GM21526 (cell line): ENCODE measurements around the gene FBN1.

ENCODE experiments used
- ATAC-seq: cut with Tn5 transposase; IDR thresholded peaks from one replicate; pipeline ENCODE4 v1.9.1; 2021; ENCODE audit warnings: moderate library complexity; ENCODE audit not compliant: unreplicated experiment, low FRiP score

Gene FBN1

DNA sequence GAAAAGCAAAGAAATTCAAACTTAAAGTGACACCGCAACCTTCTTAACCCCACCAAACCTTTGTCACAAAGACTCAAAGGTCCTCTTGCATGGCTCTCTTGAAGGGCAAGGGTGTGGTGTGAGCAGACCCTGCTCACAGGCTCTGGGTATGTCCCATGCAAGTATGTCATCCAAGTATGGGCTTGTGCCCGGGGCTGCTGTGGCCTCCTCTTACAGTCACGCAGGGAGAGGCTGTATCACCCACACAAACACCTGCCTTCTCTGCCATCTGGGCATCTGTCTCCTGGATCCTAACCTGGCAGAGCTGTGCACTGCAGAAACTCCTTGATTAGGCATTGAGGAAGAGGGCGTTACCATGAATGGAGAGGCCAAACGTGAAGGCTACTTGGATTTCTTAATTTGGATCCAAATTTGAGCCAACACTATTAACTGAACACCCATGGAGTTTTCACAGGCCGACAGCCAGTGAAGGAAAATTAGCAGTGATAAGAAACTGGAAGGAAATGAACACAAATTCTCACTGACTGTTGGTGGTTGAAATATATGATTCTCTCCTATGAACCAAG is 167.6 kb downstream of the FBN1 start:
- ATAC-seq = no peak

DNA sequence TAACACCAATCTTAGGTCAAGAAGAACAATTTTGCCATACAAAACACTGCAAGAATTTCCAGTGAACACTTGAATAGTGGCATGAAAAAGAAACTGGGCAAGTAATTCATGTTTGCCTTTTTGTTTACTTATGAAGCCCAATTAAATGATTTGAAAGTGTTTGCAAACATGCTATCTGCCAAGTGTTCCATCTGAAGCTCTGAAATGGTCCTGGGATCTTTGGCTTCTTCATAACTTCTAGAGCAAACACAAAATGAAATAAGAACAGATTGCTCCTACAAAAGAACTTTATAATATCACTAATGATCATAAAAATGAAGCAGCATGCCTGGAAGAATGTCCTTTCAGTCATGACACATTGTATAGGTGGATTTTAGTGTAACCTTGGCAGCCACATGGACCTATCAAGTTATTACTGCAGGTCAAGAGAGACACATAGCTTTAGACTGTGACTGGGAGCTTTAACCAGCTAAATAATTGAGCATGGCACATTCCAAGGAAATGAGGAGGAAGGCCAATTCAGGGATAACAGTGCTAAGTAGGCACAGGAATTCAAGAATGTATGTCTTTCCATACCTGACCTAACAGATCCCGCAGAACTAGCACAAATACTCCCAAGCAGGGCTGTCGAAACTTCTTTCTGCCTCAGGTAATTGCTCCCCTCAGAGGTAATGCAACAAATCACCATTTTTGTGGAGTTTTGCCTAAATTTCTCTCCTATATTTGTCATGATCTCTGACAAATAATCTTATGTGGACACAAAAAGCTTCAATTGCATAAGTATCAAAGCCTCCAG is 169.7 kb downstream of the FBN1 start:
- ATAC-seq = no peak

DNA sequence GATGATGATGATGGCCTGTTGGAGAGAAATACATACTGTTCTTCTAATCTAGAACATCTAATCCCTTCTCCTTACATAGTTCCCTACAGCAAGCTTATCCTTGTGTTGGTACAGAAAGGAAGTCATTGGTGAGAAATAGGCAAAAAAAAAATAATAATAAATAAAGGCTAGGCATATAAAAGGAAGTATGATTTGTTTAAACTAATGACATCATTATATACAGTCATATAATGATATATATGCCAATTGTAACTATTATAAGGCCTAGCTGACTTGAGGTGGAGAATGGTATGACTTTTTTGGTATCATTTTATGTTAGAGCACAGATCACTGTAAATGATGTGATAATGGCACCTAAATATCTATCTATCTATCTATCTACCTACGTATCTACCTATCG is 171.8 kb downstream of the FBN1 start:
- no peak for ATAC-seq

DNA sequence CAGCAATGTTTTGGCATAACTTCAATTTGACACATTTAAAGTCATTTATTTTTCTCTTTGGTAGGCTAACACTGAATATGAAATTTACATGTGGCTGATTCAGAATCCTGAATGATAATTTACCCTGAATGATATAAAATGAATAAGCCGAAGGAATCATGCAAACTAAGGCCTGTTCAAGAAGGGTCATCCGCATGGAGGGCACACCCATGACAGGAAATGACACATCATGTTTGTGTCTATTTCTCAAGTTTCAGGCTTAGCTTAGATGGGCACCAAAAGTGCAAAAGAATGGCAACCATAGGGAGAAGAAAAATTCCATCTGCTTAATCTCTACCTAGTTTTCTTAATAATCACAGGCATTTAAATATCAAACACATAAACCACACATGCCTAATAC is 172.8 kb downstream of the FBN1 start:
- no peak for ATAC-seq

DNA sequence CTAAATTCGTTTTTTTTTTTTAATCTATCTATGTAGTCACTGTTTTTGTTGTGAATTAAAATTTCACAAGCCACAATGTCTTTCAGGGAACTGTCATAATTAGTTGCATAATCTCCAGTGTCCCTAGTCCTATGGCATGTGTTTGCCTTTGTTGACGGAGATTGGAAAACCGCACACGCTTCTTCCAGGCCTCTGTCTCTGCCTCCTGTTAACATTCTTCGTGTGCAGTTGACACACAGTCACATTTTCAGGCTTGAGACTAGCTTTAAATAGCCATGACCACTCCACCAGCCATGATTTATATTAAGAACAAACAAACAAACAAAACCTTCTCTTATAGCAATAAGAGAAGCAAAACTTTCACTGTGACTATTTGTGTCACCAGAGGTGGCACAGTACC is 174.4 kb downstream of the FBN1 start:
- no peak for ATAC-seq

DNA sequence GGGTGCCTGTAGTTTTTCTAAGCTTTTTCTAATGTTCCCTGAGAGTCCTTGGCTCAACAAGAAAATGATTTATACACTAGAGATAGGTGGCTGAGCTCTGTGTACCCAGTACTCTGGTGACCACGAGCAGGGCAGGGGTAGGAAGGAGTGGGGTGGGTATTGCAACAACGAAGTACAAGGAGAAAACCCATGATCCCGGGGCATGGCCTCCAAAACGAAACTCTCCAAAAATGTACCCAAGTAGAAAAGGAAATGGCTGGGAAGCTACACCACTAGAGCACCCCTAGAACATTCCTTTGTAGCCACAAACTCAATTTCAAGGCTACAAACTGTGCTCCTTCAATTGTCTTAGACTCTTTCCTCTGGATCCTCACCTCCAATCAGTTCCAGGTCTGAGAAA is 175.4 kb downstream of the FBN1 start:
- ATAC-seq = no peak

DNA sequence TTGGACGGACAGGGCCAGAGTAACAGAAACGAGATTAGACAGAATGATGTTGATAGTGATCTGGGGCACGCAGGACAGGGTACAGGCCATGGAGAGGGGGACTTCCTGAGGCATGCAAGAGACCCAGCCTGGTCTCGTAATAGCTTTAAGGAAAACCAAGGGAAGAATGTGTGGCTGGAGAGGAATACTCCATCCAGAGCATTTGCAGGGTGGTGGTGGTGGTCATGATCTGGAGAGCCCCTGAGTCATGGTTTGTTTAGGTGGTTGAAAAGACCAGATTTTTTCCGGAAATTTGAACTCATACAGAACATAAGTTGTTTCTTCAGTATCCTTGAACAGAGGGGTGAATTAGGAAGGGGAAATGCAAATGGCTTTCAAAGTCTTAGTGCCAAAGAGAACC is 175.8 kb downstream of the FBN1 start:
- ATAC-seq = no peak

DNA sequence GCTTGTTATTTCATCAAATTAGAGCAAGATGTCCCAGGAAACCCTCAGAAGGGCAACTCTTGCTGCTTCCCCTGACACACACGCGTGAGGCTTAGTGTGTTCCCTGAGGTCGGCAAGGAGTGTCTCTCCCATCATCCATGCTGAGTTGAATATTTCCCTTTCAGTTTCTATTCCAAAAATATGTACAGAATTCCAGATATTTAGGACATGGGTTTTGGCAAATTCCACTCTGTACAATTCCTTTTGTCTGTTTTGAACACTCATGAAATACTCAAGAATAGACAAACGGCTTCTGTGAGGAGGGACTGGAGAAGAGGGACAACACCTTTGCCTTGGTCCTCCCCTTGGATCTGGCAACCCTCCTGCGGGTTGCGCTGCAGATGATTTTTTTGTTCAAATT is 176.2 kb downstream of the FBN1 start:
- ATAC-seq = no peak

DNA sequence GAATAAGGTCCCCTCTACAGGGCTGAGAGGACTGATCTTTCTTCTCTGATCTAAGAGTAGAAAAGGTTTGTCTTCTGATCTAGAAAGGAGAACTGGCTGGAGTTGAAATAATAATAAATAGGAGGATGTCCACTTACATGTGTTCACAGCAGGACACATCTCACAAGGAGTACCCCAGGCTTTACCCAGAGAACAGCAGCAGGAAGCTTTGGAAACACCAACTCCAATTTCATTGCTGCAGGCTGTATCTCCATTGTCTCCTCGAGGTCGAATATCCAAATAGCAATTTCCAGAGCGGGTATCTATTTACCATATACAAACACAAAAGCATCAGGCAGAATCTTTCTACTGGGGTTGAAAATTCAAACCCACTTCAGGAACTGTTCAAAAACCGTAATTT is 177.7 kb downstream of the FBN1 start:
- no peak for ATAC-seq

DNA sequence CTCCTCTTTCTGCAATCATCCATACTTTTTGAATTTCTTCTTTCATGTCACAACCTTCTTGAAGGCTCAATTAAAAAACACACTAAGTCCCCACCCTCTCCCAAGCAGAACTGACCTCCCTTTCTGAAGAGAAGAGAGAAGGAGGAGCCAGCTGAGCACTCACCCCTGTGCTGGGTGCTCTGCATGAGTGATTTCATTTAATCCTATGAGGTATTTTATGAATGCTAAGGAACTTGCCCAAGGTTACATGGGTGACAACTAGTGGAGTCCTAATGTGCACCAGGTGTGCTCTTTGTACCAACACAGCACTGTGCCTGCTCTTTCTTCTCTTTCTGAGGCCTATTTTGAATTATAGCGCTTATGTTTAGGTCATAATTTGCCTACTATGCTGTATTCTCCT is 178.7 kb downstream of the FBN1 start:
- no peak for ATAC-seq

DNA sequence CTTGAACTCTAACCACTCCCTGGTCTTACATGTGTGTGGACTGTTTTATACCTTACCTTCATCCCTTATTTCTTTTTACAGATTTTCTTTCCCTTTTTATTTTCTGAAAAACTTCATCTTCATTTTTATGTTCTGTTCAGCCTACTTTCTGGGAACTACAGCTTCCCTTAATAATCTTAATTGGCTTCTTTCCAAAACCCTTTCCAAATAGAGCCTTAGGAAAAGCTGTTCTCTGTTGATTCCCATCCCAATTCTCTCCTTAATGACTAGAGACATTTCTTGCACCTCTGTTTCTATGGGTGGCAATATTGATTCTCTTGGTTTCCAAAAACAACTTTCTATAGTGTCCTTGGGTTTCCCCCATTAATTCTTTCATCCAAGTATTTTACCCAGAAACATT is 179.4 kb downstream of the FBN1 start:
- no peak for ATAC-seq

DNA sequence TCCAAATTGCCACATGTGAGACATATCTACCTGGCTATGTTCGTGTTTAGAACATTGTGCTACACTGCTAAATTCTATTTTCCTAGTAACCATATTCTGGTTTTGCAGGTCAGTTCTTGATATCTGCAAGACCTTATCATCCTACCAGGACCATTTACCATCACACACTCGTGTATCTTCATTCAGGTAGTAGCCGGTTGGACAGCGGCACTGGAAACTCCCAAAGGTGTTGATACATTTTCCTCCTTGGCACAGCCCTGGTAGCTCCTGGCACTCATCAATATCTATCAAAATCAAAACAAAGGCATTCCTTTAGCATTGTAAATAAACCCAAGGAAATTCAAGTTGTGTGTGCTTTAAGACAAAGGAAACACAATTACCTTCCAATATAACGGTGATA is 180.1 kb downstream of the FBN1 start:
- no peak for ATAC-seq

DNA sequence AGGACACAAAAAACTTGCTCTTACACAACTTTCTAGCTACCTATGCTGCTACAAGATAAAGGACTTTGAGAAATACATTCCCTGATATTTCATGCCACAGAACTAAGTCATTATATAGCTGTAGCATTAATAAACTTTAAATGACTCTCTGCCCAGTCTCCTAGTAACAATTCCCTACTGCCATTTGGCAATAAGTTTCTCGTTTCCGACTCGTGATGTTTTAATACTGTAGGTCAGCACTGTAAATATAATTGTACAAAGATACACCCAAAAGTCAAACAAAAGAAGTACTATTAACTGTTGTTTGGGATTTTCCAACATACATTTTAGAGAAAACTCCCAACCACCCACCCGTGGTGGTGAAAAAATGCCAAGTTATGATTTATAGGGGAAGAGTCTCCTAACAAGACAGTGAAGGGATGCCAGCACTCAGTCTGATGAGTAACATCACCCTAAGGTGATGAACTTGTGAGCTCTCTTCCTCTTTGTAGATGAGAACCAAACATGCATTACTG is 182.1 kb downstream of the FBN1 start:
- no peak for ATAC-seq

DNA sequence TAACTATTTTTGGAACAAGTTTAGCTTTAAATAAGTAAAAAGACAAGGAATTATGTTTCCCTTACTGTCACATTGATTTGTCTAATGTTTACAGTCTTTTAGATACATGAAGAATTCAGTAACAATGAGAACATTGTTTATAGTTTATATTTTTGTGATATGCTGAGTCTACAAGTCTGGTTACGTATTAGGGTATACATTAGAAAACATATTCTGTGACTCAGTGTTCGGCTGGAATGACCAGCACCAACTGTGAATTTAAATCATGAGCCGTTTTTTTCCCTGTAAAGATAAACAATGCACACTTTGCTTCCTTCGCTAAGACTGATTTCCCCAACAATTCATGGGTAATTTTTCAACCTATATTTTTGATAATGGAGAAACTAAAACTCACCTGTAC is 182.8 kb downstream of the FBN1 start:
- ATAC-seq = no peak

DNA sequence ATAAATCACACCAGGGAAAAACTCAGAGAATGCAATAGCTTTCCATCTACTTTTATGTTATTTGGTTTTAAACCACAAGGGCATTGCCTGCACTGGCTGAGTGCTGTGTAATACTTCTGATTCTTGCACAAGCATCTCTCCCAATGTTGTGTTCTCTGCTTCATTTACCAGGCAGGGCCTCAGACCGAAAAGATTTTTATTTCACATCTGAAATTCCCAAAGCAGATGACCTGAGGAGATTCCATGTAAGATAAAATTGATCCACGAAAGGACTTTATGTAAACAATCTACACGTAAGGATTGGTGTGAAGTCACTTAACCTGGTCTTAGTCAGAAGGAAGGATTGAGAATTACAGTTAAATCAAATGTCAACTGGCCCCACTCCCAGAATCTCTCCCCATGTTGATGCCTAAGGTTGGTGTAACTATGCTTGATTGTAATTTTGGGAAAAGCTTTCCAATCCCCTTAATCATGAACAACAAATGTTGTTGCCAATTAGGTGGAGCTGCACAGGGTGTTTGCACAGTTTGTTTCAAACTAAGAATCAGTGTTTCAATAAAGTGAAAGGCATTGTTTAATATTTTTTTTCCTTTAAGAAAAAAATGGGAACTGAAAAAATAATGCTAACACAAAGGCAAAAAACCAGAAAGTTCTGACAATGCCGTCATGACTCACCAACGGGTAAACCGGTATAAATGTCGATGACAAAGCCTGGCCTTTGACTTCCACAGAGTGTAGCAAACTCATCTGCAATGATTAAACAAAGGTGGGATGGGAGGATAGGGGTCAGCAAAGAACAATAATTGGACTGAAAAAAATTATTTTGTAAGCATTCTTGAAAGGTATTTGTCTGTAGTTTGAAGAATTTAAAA is 185.7 kb downstream of the FBN1 start:
- ATAC-seq = no peak

DNA sequence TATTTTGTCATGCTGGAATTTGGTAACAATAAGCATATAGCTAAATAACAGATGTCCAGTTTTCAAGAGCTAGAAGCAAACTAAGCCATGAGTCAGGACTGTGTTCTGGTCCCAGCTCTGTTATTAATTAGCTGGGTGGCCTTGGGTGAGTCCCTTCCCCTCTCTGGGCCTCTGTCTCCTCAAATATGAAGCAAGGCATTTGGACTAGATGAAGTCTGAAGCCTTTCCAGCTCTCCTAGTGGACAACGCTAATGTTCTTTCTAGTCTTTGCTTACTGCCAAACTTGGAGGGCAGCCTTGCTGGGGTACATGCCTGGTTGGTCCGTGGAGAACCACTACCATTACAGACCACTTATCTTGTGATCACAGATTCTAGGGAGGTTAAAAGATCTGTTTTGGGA is 186.6 kb downstream of the FBN1 start:
- ATAC-seq = no peak

DNA sequence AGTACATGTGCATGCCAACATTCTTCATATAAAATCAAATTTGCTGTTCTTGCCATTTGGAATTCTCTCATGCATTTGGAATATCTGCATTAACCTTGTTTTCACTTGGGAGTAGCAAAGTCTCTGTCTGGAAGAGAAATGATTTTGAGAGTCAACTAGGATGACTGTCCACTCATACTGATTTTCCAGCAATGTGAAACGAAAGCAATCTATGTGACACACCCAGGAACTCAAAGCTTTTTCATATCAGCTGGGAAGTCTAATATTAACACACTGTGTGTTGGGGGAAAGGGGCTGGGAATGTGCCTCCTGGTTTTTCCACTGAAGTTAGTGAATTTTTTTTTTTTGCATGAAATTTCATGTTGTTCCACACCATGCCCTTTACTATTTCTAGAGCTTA is 189.4 kb downstream of the FBN1 start:
- ATAC-seq = no peak

DNA sequence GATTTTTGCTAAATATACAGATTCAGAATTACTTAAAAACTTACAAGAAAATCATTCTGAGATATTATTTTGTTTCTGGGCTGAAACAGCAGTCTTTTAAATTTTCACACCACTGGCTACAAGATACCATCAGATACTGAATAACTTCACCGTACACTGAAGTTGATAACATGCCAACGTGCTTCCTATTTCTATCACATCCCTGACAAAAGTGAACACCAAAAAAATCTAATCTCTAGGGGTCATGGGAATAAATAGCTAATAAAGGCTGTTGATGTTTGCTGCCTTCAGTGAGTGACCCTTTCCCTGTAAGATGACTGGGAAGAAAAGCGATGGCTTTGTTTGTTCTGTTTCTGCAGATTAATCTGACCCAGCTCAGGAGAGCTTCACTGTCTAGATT is 193.8 kb downstream of the FBN1 start:
- no peak for ATAC-seq

DNA sequence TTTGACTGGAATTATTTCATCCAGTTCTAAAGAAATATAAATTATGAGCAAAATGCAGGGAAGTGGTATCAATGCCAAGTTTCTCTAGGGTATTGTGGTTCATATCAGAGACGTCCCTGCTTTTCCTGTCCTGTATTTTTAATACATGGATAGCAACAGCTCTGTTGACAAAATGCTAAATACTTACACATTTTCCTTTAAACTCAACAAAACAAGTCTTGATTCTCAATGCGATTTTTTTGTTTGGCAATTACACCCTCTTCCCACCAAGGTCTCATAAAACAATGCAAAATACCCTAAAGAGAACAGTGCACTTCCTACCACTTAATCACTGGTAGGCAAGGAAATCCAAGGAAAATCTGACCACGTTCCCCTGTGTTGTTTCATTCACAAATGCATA is 194.3 kb downstream of the FBN1 start:
- ATAC-seq = no peak

DNA sequence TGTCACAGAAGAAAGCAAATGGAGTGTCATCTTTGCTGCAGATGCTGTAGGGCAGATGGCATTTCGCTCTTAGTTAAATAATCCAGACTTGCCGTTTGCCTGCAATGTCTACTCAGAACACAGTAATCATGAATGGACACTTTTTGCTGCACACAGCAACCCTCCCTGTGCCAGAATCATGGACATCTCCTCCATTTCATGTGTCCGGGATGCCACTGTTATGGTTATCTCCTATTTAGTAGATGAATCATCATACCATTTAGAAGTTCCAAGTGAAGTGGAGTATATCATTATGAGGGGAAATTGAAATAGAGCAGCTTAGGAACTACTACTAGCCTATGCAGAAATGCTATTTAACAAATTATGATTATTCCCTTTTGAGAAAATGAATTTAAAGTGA is 195.8 kb downstream of the FBN1 start:
- no peak for ATAC-seq

DNA sequence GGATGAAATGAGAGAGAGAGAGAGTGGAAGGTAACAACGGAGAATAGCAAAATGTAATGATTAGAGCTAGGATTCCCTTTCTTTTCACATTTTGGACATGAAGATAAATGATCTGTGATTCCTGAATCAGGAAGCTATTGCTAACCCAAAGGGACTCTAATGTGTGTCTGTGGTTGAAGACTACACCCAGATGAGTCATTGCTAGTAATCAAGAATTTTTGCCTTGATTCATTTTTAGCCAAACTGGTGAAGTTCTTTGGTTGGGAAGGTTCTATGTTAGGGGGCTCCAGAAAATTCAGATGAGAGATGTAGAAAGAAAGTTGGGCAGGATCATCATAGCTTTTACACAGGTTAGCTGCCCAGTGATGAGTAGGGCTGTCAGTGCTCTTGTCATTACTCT is 197.9 kb downstream of the FBN1 start:
- ATAC-seq = no peak
